GM21723 (cell line): ENCODE measurements around the gene EVA1A.

ENCODE experiments used
- ATAC-seq: cut with Tn5 transposase; IDR thresholded peaks from one replicate; pipeline ENCODE4 v1.9.1; 2021; ENCODE audit warnings: mild to moderate bottlenecking, moderate library complexity; ENCODE audit not compliant: unreplicated experiment

The EVA1A gene

DNA sequence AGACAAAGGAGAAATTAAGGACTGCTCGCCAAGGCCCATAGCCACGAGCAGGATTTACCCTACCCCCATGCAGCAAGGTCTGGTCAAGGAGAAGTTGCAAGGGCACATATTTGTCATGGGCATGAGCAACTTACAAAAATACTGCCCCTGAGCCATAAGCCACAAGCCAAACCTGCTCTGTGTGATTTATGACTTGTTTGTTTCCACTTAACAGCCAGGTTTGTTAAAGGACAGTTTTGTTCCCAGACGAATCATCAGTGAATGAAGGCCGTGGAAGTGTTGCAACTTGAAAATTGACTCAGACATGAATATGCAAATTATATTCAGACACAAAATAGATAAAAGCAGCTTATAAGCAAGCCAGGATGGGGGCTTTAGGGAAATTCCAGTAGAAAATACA lies 31.3 kb upstream of the EVA1A start:
- ATAC-seq: no peak

DNA sequence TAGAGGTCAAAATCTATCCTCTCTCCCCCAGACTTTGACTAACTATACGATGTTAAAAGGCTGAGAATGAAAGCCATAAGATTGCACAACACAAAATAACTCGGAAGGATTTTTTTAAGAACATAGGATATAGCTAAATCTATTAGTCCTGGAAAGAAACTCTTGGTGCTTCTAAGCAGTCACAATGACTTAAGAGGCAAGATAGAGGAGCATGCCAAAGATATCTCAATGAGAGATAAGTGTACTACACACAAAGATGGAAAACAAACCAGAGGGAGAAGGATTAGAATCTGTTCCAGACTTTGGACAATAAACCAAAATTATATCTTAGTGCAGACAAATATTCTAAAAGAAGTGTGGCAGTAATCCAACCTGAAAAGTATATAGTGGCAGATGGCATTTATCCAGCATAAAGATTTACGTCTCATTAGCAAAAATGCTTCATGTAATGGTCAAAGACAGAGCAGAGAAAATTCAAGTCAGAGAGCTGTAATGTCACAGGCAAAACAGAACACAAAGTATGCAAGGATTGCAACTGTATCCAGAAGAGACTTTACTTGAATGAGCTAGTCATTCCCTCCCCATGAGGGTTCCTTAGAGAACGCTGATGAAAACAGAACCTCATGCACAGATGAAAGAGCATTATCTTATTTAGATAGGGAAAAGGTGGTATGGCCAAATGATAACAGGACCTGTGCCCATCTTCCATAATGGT lies 28.8 kb upstream of the EVA1A start:
- no peak for ATAC-seq

DNA sequence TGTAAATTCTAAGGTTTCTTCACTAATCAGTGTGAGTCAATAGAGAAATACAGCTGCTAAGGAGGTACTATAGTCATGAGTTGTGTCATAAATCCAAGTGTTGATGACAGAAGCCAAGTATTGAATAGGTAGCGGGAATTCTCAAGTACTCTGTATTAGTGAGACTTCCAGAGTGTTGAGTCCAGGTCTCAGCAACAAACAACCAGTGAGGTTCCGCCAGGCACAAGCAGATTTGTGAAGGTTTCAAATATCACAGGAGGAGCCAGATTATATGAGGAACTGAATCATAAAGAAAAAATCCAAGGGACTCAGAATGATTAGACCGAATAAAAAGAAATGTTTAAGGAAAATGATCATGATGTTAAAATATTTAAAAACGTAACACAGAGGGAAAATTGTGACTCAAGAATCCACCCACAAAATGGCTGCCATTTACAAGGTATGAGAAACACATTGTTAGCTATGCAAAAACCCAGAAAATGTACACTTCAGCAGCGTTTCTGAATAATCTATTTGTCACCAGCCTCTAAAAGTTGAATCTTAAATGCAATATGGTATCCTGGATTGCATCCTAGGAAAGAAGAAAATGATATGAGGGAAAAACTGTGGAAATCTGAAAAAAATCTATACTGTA lies 27.3 kb upstream of the EVA1A start:
- ATAC-seq: no peak

DNA sequence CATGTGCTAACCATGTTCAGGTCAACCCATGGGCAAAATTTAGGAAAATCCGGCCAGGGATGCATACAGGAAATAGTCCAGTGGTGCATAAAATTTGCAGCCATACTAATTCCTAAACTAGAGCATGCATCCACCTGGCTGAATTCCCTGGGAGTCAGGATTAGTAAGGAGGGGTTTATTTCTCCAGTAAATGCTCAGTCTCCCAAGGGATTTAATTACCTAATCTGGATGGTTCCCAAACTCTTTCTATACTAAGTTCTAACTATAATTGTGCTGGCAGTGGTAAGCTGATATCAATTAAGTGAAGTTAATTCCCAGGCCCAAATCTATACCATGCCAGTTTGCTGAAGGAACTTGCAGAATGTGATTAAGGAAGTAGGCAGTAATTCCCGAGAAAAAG lies 26.2 kb upstream of the EVA1A start:
- no peak for ATAC-seq

DNA sequence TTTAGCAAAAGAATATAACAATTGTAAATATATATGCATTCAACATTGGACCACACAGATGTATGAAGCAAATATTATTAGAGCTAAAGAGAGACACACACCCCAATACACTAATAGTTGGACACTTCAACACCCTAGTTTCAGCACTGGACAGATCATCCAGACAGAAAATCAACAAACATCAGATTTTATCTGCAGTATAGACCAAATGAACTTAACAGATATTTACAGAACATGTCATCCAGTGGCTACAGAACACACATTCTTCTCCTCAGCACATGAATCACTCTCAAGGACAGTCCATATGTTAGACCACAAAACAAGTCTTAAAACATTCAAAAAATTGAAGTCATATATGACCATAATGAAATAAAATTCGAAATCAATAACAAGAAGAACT lies 22.1 kb upstream of the EVA1A start:
- no peak for ATAC-seq

DNA sequence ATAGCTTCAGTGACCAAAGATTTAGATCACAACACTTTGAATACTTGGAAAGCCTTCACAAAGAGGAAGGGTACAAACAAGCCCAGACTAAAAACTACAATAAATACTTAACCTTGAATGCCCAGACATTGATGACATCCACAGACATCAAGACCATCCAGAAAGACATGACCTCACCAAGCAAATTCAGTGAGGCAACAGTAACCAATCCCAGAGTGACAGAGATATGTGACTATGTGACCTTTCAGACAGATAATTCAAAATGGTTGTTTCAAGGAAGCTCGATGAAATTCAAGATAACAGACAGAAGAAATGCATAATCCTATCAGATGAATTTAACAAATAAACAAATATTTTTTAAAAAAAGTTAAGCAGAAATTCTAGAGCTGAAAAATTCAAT lies 19.9 kb upstream of the EVA1A start:
- no peak for ATAC-seq

DNA sequence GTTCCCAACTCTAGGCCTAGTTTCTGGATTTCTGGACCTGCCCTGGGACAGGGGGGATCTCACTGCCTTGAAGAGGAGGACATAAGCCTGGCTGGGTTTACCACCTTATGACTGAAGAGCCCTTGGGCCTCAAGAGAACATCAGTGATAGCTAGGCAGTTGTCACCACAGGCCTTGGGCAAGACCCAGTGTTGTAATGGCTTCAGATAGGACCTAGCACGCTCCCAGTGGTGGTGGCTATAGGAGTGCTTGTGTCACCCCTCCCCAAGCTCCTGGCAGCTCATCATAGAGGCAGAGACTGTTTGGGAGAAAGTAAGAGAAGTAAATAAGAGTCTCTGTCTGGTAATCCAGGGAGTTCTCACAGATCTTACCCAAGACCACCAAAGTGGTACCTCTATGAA lies 19.4 kb upstream of the EVA1A start:
- no peak for ATAC-seq

DNA sequence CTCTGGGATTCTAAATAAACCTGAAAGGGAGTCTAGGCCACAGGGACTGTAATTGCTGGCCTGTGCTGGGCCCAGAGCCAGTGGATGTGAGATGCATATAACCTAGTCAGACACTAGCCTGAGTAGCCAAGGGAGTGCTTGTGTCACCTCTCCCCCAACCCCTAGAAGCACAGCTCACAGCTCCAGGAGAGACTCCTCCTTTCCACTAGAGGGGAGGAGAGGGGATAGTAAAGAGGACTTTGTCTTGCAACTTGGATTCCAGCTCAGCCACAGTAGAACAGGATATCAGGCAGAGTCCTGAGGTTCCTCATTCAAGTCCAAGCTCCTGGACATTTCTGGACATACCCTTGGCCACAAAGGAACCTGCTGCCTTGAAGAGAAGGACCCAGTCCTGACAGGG lies 18.4 kb upstream of the EVA1A start:
- no peak for ATAC-seq

DNA sequence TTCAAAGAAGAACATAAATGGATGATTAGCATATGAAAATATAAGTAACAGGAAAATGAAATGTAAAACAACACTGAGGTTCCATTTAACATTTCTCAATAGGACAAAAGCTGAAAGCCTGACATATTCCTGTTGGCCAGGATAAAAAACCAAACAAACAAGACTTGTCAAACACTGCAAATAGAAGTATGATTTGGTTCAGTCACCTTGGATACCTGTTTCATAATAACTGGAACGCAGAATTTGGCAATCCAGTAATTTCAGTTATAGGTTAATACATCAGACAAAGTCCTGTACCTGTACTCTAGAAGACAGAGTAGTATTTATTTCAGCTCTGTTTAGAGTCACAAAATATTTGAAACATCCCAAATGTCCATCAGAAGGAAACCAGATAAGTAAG lies 16.5 kb upstream of the EVA1A start:
- no peak for ATAC-seq

DNA sequence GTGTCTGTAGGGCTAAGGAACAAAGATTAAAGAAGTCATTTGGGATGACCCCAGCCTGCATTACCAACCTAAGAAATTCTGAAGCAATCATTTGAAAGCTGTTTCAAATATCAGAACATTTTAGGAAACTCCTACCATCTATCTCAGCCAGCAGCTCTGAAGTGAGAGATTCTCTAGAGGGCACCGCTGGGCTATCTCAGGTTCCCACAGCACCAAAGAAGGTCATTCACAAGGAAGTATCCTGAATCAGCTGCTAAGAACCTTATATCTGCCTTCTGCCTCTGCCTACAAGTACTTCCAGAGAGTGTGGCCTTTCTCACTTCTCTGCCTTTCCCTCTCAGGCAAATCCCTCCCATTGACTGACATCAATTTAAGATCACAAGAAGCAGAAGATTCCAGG lies 13.4 kb upstream of the EVA1A start:
- no peak for ATAC-seq

DNA sequence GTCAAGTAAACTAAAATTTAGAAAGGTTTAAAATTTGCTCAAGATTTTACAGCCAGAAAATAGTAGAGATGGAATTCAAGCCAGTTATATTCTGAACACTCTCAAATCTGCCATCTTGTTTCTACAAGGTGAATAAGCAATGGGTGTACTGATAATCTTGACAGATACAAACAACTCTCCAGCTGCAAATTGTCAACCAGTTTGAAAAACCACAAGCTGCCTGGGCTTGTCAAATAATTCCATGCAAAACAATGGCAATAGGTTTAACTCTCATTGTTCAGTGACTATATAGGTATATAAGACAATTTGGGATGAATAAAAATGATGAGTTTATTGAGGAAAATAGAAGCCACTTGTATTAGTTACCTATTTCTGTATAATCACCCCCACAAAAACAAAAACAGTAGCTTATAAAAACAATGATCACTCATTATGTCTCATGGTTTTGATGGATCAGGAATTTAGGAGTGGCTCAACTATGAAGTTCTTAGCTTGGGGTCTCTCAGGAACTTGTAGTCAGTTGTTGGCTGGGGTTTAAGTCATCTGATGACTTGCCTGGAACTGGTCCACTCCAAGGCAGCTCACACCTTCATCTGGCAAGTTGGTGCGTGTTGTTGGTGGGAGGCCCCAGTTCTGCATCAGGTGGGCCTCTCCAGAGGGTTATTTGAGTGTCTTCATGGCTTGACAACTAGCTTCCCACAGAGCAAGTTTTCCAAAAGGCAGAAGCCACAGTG lies 12.6 kb upstream of the EVA1A start:
- ATAC-seq: no peak

DNA sequence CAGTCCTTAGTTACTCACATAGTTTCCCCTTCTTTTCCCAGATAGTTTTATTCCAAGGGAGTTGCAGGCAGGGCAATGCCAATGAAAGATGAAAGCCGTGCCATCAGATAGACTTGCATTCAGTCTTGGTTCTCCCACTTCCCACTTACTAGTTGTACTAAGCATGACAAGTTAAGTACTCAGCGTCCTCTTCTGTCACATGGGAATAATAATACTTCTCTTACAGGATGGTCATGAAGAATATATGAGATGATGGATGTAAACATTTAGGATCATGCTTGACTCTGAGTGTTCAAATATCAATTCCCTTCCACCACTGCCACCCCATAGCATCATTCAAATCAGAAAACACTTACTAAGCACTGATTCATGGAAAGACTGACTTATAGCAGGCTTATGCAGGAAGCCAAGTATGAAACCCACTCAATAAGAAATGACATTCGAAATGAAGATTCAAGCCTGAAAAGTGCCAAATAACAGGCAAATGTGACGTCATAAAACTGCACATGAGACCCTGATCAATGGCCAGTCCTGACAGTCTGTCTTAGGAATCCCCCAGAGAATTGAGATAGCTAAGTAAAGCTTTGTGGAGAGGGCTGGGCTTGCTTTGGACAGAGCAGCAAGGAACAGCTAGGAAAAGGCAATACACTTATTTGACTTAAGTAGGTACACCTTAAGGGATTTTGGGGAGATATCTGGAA lies 11.1 kb upstream of the EVA1A start:
- ATAC-seq: no peak

DNA sequence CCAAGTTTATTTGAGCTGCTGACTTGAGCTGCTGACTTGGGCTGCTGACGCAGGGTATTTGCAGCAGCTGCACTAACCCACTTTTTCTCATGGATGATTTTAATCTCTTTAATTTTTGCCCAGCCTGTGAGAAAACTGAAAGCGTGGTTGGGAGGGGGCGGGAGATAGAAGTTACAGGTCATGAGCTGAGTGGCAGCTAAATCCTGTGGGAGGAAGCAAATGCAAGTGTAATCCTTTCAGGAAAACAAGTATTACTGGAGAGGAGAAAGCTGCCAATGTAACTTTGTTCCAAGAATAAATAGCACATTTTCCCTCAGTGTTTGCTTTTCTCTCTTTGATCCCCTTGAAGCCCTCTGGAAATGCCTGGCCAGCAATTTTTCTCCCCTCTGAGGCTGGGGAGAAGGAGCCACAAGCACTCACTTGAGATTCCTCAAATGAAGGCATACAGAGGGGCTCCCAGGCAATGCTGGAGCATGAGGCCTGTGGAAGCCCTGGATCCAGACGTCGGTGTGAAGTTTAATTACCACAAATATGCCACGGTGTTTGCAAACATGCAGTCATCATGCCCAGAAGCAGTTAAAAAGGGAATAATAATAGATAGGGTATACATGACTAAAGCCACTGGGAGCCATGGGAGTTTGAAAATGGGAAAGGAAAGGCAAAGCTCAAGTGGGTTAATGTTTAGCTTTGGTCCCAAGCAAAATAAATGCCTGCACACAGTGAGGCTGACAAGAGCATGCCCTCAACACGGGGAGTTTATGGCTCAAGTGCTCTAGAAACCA lies 10.4 kb upstream of the EVA1A start:
- ATAC-seq: no peak

DNA sequence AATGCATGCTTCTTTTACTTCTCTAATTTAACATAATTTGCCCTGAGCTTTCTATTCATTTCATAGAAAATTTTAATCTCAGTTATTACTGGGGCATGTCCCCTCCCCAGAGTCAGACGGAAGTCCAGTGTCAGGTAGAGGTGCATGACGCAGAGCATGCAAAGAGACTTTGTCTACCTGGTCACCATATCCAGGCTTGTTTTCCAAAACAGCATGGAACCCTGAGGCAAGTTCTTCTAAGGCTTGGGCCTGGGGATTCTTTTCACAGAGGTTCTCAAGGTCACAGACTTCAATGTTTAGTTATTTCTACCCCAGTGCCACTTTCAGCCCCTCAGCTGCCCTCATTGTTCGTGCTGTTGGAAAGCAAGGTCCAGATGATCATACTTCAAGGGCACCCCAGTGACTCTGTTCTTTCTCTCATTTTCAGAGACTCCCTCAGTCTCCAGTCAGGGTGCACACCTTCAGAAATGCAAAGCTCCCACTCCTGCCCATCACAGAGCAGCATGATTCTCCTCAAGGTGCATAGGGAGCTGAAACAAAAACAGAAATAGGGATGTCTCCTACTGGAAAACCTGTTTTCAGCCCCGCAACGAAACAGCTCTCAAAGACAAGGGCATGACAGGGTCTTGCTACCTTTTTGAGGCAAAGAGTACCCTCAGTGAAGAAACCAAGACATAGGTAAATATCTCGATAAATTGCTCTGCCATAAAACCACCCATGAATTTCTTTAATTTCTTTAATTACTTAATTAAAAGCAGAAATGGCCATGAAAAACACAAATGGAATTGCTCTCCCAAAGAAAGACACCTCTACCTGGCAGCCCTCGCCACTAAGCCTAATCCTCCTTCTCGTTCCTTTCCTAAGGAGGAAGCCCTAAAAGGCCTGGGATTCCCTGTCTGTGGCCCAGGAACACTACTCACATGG lies 9.5 kb upstream of the EVA1A start:
- ATAC-seq: no peak

DNA sequence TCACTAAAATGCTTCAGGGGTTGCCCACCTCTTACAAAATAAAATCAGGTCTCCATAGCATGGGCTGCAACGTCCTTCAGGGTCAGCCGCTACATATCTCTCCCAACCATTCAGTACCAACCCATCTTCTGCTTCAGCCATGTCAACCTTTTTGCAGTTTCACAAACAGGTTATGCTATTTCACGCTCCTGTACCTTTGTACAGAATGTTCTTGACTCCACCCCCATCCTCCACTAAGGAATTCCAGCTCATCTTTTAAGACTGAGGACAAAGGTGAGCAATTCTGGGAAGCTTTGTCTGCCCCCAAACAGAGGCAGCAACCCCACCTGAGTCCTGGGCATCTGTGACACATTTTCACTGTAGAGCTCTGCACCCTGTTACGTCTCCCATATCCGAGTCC lies 8.8 kb upstream of the EVA1A start:
- ATAC-seq: no peak

DNA sequence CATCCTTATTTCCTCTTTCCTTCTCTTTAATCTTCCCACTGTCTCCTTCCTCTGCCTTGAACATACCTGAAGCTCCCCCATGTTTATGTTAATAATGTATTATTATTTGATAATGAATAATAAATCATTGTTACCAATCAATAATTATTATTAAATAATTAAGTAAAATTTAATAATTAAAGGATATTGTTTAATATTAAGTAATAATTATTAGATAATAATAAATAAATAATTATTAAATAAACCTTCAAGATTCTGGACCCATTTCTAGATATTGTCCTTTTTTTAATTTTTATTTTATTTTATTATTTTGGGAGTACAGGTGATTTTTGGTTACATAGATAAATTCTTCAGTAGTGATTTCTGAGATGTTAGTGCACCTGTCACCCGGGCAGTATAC lies 7.4 kb upstream of the EVA1A start:
- no peak for ATAC-seq

DNA sequence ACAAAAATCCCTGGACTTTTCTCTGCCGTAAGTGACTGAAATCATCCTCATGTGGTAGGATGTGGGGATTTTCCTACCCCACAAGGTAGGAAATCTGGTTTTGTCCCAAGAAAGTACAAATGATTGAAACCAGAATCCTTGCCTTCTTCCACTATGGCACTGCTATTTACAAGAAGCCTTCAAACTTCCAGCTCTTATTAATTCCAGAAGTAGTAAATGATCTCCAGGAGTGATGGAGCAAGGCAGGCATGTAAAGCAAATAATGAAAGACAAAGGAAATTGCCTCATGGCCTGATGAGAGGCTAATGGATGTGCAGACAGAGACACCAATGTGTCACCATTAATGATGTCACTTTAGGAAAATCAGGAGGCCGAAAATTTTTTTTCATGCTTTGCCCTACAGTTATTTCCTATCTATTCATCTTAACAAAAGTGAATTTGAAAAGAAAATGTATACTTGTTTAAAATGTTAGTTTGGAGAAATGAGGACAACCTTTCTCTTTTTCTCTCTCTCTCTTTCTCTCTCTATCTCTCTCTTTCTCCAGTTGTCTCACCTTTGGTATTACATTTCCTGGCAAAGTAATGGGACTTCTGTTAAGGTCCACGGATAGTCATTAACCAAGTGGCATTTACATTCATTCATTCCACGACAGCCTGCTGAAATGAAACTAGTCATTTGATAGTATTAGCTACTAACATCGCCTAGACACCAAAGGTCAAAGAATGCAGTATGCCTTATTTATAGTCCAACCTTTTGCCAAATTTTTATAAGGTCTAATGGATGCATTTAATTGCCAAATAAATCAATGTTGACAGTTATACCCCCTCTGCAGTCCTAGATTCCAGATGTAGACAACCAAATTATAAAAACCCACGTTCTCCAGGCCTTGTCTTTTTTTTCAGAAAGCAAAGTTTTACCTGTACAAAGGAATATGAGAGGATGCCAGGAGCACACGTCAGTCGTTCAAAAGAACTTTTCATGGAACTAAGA lies 5.0 kb upstream of the EVA1A start:
- ATAC-seq: no peak

DNA sequence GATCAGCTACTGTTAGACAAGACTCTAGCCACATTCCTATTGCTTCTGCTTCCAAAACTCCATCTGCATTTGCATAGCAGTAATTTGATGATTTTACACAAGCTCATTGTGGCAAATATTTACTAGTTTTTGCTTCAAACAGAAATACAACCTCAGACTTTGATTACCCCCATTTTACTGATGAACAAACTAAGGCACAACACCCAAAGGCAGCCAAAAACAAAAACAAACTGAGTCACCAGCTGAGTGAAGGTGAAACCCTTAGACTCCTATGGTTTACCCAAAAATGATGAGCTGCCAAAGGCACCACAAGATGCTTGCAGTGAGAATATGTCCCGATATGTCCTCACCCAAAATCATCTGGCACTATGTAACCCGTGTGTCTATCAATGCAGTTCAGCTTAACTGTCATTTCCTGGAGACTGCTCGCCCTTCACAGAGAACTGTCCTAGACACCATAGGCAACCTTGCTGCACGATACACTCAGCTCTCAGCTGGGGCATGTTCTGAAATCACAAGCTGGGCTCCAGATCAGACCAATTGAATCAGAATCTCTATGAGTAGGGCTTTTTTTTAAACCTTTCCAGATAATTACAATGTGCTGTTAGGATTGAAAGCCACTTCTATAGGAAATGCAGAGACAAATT lies 4.1 kb upstream of the EVA1A start:
- no peak for ATAC-seq
